ENCODE results near the gene RYR2. TPM values are rescaled to one million over a fixed set of nuclear protein-coding genes. Genes with fewer than 3 reads are reported as not detected.

The RYR2 gene
- total and polyA plus RNA-seq, 9 of the 15 experiments (the other 6 are each of a cell fraction or from before 2014, with no cell fraction given), result 0.03 to 0.42 (median 0.14) TPM

- peak; percentile 15; the same call in 1 of the 2 replicates for TF ChIP-seq TFE3 (CRISPR knock-in tag; IDR thresholded peaks at IDR 0.05)
- no peak for TF ChIP-seq ZNF766 (CRISPR knock-in tag; conservative IDR thresholded peaks at IDR 0.05)
- no peaks in the 10 kb centered on the region for H3K4me1 ChIP-seq (replicated peaks in 1 of 2; ENCODE audit: control insufficient read depth in 2 of 2, insufficient read depth in 2 of 2, low read length in 2 of 2)
These were observed 351.6 kb downstream of the RYR2 start for GRCh38 chr1:237393632-237394031.

GRCh38 chr1:237394281-237394680, 352.3 kb downstream of the RYR2 start:
- TF ChIP-seq DPF2 (IDR thresholded peaks at IDR 0.05) (no peak), BMI1 (IDR thresholded peaks at IDR 0.05; ENCODE audit: low read length) (no peak), MAX (CRISPR knock-in tag; IDR thresholded peaks at IDR 0.05) (no peak), ZNF354B (CRISPR knock-in tag; IDR thresholded peaks at IDR 0.05) (no peak), ZNF212 (CRISPR knock-in tag; IDR thresholded peaks at IDR 0.05) (no peak), HNRNPUL1 (IDR thresholded peaks at IDR 0.05; ENCODE audit: low read length) (no peak)
- no peak overlapping the region for H3K9ac ChIP-seq (ENCODE audit: insufficient read depth in 1 of 2, low read depth in 2 of 2, low read length in 2 of 2)
- POLR2A ChIA-PET, result no interaction called here
- H3K27ac ChIP-seq (ENCODE audit: extremely low read depth, low read depth, low read length), result no peak overlapping the region
- in situ Hi-C loops (cut with MboI), result loop anchor here (25.0 kb wide), 3 partner anchors 657 to 1282 kb away; no protein-coding TSS in a partner anchor
- no peak for DNase-seq (ENCODE audit: extremely low read depth in 1 of 4, low spot score in 3 of 4)
- H3K9me1 ChIP-seq (ENCODE audit: control insufficient read depth, insufficient read depth, low read length), result no peaks in the 10 kb centered on the region
- H3K36me3 ChIP-seq (ENCODE audit: control insufficient read depth, insufficient read depth, low read length), result no peaks in the 10 kb centered on the region
- H3K9me3 ChIP-seq (replicated peaks; ENCODE audit: control insufficient read depth, insufficient read depth, low read depth, low read length), result no peaks in the 10 kb centered on the region
- no peaks in the 10 kb centered on the region for H3K4me1 ChIP-seq (replicated peaks in 1 of 2; ENCODE audit: control insufficient read depth in 2 of 2, insufficient read depth in 2 of 2, low read length in 2 of 2)
- H2AFZ ChIP-seq (ENCODE audit: low read depth, low read length), result no peak overlapping the region
- ATAC-seq, result no peak
- CTCF ChIA-PET (ENCODE audit: low intra/inter-chr PET ratio), result no interaction called here
- no TSS peak for BruUV-seq (replicated peaks)
- no peaks in the 10 kb centered on the region for H3K79me2 ChIP-seq (ENCODE audit: control insufficient read depth, insufficient read depth, low read length)
- H3K4me2 ChIP-seq (ENCODE audit: insufficient read depth, low read length), result no peak overlapping the region
- no peaks in the 10 kb centered on the region for H4K20me1 ChIP-seq (replicated peaks; ENCODE audit: control insufficient read depth, insufficient read depth, low read length)
- intact Hi-C loops (cut with micrococcal nuclease), result no loop called here
- no peak overlapping the region for H3K4me3 ChIP-seq
- 5% methylated on average over 2 of the region's 2 CpGs for WGBS (ENCODE audit: insufficient coverage, low coverage, missing lambda C conversion rate)
- FAIRE-seq, result no peak
- H3K27me3 ChIP-seq (ENCODE audit: control insufficient read depth in 2 of 2, insufficient read depth in 2 of 2, low read length in 2 of 2), result no peaks in the 10 kb centered on the region

More at GRCh38 chr1:237393632-237394031, 351.6 kb downstream of the RYR2 start:
- in situ Hi-C loops (cut with MboI) (loop anchor here (25.0 kb wide), 3 partner anchors 656 to 1281 kb away; no protein-coding TSS in a partner anchor), intact Hi-C loops (cut with micrococcal nuclease) (no loop called here)
- Histone ChIP-seq H3K4me3 (no peak overlapping the region), H3K79me2 (ENCODE audit: control insufficient read depth, insufficient read depth, low read length) (no peaks in the 10 kb centered on the region), H4K20me1 (replicated peaks; ENCODE audit: control insufficient read depth, insufficient read depth, low read length) (no peaks in the 10 kb centered on the region), H3K27ac (ENCODE audit: extremely low read depth, low read depth, low read length) (no peak overlapping the region), H3K4me2 (ENCODE audit: insufficient read depth, low read length) (no peak overlapping the region), H3K9ac (ENCODE audit: insufficient read depth in 1 of 2, low read depth in 2 of 2, low read length in 2 of 2) (no peak overlapping the region), H3K9me3 (replicated peaks; ENCODE audit: control insufficient read depth, insufficient read depth, low read depth, low read length) (no peaks in the 10 kb centered on the region), H3K9me1 (ENCODE audit: control insufficient read depth, insufficient read depth, low read length) (no peaks in the 10 kb centered on the region), H3K36me3 (ENCODE audit: control insufficient read depth, insufficient read depth, low read length) (no peaks in the 10 kb centered on the region), H2AFZ (ENCODE audit: low read depth, low read length) (no peak overlapping the region), H3K27me3 (ENCODE audit: control insufficient read depth in 2 of 2, insufficient read depth in 2 of 2, low read length in 2 of 2) (no peaks in the 10 kb centered on the region)
- ChIA-PET CTCF (ENCODE audit: low intra/inter-chr PET ratio) (no interaction called here), POLR2A (no interaction called here)
- DNase-seq (ENCODE audit: extremely low read depth in 1 of 4, low spot score in 3 of 4), result no peak
- ATAC-seq, result no peak
- BruUV-seq (replicated peaks), result no TSS peak
- 1% methylated on average over 3 of the region's 3 CpGs for WGBS (ENCODE audit: insufficient coverage, low coverage, missing lambda C conversion rate)
- no peak for FAIRE-seq
